GM21737 (cell line): ENCODE data around the gene POLDIP3.
A peak's percentile ranks its signal among the peaks of the same experiment; 100 is the strongest.

Experiments used
- ATAC-seq: cut with Tn5 transposase; IDR thresholded peaks from one replicate; pipeline ENCODE4 v1.9.1; 2021; ENCODE audit warnings: mild to moderate bottlenecking, moderate library complexity; ENCODE audit not compliant: unreplicated experiment

Gene POLDIP3, protein sequence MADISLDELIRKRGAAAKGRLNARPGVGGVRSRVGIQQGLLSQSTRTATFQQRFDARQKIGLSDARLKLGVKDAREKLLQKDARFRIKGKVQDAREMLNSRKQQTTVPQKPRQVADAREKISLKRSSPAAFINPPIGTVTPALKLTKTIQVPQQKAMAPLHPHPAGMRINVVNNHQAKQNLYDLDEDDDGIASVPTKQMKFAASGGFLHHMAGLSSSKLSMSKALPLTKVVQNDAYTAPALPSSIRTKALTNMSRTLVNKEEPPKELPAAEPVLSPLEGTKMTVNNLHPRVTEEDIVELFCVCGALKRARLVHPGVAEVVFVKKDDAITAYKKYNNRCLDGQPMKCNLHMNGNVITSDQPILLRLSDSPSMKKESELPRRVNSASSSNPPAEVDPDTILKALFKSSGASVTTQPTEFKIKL

GRCh38 chr22:42614312-42615091 is at the start of gene POLDIP3:
Gene POLDIP3 (minus strand): TSS chr22:42614883. CDS start chr22:42614857, 26 bp downstream.
- peak; percentile 66 for ATAC-seq

DNA sequence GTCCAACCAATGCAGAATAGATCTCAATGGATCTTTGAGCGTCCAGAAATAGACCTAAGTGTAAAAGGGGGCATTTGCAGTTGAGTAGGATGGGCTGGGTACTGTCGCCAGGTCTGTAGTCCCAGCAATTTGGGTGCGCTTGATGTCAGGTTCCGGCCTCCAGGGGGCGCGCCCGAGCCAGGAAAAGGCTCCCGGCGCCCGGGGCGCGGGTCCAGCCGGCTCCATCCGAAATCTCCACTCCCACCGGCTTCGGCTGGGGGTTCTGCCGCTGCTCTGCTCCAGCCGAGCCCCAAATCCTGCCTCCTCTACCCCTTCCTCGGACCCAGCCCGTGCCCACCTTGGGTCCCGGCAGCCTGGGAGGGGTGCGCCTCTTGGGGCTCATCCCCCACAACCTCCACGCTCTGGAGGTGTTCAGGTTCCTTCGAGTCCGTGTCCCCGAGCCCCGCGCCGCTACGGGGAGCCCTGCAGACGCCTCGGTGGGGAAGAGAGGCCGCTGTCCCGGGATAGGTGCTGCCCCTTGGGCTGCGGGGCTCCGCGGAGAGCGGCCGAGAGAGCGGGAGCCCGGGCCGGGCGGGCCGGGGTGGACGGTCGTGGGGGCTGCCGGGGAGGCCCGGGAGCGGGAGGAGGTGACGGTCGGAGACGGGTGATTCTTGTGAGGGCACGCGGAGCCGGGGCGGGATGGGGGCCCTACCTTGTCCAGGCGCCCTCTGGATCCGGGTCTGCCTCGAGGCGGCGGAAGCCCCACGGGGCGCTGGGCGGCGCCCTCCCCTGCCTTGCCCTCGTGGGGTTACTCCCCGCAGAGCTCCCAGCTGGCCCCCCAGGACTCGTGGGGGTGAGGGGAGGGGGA is 47.5 kb upstream of the POLDIP3 start:
- no peak for ATAC-seq

- ATAC-seq, result no peak
Measured at GRCh38 chr22:42656578-42656977, 41.9 kb upstream of the POLDIP3 start.

GRCh38 chr22:42655693-42656092 is 41.0 kb upstream of the POLDIP3 start:
- ATAC-seq, result no peak

- ATAC-seq, result no peak
Measured at GRCh38 chr22:42654436-42655073, 39.9 kb upstream of the POLDIP3 start.

DNA sequence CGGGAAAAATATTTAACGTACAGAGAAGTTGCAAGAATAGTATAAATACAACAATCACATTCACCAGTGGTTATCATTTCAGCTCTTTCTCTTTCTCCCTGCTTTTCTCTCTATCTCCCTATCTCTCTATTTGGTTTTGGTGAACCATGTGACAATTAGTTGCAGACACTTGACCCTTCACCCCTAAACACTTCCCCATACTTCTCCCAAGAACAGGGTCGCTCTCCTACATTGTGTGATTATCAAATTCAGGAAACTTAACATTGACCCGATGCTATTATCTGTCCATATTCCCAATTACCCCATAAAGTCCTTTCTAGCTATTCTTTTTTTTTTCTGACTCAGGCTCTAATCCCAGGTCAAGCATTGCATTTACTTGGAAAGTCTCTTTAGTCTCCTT is 39.3 kb upstream of the POLDIP3 start:
- no peak for ATAC-seq

DNA sequence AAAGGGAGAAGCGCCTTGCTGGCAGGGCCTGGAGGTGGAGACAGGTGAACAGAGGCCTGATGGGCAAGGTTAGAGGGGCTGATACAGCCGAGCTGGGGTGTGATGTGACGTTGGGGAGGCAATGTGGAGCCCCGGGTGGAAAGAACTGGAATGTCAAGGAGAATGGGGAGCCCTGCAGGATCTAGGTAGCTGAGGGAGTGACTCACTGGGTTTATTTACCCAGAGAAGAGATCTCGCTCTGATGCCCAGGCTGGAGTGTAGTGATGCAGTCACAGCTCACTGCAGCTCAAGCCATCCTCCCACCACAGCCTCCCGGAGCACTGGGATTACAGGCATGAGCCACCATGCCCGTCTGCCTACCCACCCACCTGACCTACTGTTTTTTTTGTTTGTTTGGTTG is 36.5 kb upstream of the POLDIP3 start:
- ATAC-seq, result no peak

DNA sequence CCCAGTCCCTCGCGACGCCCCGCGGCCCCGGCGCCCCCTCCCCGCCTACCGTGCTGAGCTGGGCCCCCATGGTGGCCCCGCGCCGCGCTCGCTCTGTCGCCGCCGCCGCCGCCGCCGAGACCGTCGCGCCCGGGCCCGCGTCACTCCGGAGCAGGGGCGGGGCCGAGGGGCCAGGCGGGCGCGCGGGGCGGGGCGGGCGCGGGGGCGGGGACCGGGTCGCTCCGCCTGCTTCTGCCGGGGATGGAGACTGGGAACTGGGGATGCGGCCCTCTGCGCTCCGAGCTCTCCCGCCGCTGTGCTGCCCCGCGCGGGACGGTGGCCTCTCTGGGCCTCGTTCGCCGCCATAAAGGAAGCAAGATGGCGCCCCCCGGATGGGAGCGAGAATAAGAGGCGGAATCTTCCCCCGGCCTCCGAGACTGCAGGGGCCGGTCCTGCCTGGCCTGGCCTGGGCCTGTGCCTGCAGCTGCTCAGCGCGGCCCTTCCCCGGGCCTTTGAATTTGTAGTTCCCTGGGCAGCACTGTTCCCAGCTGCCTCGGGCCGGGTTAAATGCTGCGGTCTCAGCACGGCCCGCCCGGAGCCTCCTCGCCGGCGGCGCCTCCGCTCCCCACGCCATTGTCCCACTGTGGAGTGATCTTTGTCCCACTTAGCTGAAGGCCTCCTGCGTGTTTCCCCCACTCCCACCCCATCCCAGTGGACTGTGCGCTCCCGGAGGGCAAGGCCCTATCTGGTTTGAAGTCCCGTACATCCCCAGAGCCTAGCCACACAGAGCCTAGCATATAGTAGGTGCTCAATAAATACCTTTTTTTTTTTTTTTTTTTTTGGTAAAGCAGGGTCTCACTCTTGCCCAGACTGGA is 34.8 kb upstream of the POLDIP3 start, which contains the start of gene CYB5R3:
TSS of gene CYB5R3 (minus strand) at position 147 of the 854 bp plus-strand sequence. CDS start at position 70, 77 bp downstream.
- ATAC-seq, result peak; percentile 56

GRCh38 chr22:42648368-42649245 is 33.9 kb upstream of the POLDIP3 start:
- peak; percentile 32 for ATAC-seq

- no peak for ATAC-seq
Measured at GRCh38 chr22:42648017-42648367, 33.3 kb upstream of the POLDIP3 start.

DNA sequence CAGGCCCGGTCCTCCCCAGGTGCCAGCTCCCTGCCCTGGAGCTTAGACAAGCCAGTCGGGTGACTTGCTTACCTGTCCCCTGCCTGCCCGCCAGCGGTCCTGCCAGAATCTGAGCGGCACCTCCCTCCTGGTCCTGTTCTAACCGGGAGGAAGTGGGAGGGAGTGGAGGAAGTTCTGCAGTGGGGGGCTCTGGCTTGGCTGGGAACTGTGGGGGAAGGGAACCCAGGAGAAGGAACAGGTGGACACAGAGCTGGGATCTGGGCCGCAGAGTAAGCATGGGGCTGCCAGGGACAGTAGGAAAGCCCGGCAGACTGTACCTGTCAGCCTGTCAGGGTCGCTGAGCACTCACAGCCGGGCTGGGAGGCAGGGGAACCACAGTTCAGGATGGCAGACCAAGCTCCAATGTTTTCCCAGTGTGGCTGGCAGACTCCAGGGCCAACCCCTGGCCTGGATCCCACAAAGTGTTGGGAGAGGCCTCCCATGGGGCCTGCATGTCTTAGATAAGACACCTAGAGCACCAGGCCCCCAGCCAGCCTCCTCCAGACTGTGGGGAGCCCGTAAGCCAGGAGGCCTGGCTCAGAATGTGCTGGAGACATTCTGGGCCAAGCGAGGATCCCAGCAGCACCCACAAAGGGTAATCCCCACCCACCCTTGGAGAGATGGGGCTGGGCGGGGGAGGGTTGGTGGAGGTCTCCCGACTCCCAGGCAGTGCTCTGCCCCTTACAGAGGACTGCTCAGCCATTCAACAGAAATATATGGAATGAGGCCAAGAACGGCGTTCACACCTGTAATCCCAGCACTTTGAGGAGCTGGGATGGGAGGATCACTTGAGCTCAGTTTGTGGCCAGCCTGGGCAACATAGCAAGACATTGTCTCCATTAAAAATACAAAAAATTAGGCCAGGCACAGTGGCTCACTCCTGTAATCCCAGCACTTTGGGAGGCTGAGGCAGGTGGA is 32.2 kb upstream of the POLDIP3 start:
- ATAC-seq, result no peak

DNA sequence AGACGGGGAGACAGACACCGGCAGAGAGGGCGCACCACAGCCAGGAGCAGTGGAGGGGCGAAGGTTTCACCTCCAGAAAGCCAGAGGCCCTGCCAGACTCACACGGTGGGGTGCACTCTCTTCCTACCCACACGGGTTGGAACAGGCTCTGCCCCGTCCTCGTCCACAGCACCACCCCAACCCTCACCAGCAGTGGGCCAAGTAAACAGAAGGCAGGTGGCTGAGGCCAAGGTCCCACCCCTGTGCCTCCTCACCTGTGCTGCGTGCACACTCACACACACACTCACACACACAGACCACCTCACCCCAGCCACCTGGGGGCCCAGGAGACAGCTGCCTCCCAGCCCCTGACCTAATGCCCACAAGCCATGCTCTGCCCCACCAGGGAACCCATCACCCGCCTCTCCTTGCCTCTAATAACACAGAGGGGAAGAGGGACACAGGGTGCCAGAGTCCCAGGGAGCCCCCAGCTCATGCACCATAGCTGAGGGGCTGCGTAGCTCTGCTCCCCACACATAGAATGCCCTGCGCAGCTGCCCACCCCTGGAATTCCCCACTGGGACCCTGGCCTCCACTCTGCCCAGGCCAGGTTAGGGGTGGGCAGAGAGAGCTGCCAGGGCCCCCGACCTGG is 31.4 kb upstream of the POLDIP3 start:
- ATAC-seq, result no peak

- no peak for ATAC-seq
Measured at GRCh38 chr22:42645341-42645937, 30.8 kb upstream of the POLDIP3 start.

GRCh38 chr22:42644422-42645340 is 30.0 kb upstream of the POLDIP3 start:
- ATAC-seq, result no peak

DNA sequence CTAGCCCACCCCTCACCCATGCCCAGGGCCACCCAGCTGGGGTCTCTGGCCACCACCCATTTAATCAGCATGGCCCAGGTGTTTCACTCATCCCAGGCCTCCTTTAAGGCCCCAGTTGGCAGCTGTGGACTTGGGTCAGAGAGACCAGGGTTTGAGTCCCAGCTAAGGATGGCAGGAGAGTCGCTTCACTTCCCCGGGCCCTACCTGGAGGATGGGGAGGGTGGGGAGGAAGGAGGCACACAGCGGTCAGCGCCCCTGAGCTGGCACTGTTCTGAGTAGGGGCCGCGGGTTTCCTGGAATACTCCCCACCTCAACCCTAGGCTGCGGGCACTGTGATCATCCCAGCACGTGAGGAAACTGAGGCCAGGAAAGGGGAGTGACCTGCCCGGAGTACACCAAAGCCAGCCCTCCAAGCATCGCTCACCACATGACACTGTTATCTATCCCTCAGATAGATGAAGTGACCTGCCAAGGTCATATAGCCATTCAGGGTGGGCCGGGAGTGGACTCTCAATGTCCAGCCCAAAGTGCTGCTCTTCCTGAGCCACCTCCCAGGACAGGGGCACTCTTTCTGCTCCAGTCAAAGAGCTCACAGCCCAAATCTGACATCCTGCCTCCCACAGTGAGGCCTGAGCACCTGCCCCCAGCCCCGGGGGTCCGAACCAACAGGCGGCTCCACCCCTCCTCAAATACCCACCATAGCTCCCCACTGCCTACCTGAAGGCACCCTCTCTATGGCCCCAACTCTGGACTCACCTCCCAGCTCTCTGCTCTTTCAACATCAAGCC is 29.1 kb upstream of the POLDIP3 start:
- ATAC-seq, result no peak
